Activated T-cell treated with anti-CD3 and anti-CD28 coated beads for 1 hour (primary cell): ENCODE data around the gene SERPINA6.
"Not testable (repeated sequence)": the region's sequence is repeated elsewhere in the genome, so short reads cannot be mapped to it uniquely, and the experiment has no call there.

Source experiments
- DNase-seq: peaks from one replicate; pipeline ENCODE4 v3.0.0-alpha.2; 2020; ENCODE audit warnings: low read depth

SERPINA6 gene

DNA sequence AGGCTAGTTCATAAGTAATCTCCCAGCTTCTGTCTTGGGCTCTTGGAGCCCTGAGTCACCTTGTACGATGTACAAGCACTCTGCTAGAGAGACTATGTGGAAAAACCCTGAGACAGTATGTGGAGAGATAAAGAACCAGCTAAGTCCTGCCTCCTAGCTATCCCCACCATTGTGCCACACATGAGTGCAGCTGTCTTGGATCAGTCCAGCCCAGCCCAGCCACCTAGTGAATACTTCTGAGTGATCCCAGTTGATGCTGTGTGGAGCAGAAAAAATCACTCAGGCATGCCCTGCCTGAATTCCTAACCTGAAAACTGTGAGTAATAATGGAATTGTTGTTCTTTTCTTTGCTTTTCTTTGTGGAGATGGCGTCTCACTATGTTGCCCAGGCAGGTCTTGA, 5.1 kb upstream of the SERPINA6 start:
- DNase-seq, result no peak

DNA sequence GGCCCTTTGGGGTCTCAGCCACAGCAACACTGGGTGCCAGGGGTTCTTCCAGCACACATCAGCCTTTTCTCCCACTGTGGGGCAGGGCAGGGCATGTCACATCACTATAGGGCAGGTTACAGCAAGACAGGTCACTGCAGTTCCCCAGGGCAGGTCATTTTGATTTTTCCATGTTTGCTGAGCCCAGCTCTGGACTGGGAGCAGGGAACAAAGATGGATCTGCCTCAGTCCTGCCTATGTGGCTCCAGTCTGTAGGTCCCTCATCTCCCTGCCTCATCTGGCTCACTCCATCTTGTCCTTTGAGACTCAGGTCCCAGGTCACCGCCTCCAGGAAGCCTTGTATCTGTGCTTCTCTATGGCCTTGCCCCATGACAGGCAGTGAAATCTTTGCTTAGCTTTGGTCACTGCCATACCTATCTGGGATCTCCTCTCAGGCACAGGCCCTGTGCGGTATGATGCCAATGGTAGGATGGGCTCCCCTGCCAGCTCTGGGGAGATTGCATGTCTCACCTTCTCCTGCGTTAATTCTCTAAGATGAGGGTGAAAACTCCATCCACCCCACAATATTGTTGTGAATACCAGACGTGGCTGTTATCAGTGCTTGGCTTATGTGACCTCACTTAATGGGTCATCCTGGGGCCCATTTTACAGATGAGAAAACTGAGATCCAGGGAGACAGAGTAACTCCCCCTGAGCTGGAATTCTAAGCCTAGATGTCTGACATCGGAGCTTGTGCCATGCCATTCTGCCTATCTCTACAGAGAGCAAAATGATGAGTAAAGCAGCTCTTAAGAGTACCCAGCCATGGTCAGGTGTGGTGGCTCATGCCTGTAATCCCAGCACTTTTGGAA, 1.5 kb downstream of the SERPINA6 start:
- DNase-seq, result no peak

DNA sequence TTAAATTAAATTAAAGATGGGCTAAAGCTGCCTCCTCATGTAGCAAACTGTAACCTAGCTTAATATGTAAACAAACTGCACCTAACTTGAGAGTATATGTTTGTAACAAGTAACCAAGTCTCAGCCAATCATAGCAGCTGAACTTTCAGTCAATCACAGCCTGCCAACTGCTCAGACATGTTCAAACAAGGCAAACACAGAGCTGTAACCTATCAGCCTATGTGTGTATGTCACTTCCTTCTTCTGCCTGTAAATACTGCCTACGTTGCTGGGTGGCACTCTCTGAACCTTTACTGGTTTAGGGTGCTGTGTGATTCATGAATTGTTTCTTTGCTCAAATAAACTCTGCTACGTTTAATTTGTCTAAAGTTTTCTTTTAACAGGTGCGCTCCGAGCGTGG, 2.9 kb downstream of the SERPINA6 start:
- no peak for DNase-seq

DNA sequence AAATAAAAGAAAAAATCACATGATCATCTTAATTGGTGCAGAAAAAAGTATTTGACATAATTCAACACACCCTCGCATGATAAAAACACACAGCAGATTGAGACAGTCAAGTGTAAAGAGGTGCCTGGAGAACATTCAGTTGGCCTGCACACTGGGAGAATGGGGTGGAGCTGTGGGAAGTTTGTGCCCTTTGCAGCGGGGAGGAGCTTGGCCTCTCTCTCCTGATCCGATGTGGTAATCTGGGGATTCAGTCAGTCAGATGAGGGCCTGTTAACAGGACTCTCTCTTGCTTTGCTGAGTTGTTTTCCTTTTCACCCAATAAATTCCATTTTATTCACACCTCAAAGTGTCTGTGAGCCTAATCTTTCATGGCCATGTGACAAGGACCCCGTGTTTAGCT, 5.9 kb downstream of the SERPINA6 start:
- no peak for DNase-seq

DNA sequence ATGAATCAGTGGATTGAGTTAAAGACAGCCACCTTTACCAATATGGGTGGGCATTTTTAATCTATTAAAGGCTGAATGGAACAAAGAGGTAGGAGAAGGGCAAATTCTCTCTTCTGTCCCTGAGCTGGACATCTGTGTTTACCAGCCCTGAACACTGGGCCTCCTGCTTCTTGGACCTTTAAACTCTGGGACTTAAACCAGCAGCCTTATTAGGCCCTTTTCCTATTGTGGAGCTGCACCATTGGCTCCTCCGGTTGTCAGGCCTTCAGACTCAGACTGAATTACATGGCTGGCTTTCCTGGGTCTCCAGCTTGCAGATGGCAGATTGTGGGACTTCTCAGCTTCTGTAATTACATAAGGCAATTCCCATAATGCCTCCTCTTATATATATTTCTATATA, 6.4 kb downstream of the SERPINA6 start:
- DNase-seq, result no peak

DNA sequence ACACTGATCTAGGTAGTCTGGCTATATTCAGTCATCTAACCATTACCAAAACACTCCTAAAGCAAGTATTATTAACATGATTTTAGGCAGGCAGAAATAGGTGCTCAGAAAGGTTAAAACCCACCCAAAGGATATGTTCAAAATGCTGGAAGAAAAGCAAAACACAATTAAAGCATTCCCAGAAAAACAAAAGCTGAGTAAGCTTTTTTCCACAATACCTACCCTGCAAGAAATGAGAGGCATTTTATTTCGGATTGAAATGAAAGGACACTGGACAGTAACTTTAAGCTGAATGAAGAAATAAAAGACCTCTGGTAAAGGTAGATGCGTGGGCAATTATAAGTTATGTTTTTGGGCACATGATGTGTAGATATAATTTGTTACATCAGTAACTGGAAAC, 8.2 kb downstream of the SERPINA6 start:
- no peak for DNase-seq

DNA sequence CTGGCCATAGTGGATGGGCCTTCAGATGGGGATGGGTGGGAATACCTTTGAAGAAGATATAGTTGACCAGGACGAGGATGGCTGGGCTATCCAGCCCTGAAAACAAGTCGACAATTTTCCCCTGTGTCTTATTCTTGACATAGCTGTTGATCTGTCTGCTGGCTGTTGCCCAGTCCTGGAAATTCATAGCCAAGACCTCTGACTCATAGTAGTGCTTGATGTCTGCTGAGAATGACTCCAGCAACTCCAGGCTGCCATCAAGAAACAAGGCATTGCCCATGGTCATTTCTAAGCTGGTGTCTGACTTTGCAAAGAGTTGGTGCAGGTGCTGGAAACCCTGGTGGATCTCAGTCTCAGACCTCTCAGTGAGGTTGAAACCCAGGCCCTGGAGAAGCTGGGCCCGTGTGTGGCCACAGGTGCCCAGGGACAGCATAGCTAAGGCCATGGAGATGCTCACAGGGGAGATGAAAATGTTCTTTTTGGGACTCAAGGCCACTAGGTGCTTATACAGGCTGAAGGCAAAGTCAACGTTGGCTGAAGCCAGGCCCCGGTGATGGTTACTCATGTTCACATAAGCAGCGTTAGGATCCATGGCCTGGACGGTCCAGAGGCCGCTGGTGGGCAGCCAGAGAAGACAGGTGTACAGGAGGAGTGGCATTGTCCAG, 9.0 kb downstream of the SERPINA6 start:
- DNase-seq, result no peak

DNA sequence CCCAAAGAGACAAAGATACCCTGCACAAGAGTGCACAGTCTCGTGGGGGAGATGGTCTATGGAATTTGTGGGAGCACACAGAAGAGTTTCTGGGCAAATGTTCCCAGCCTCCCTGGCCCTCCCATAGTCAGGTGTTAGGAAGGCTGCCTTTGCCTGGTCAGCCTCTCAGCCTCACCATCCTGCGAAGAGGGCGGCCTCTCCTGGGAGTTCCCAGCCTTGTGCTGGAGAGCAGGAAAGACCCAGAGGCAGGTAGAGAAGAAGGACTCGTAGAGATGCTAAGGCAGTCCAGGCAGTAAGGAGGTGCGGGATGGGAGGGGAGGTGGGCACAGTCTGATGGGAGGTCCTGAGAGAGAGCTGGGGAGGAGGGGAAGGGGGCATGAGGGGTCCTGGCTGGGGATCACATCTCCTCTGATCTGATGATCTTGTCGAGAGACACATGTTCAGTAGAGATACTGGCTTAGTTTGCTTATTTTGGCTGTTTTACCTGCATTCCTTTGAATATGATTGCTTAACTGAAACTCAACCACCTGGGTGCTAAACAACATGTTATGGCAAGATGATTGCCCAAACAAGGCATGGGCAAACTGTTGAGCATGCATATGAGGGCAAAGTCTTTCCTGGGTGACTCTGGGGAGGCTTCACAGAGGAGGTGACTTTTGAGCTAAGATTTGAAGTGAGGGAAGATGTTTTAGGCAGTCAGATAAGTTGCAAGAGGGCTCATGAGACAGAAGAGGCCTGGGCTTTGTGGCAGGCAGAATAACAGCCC, 10.5 kb downstream of the SERPINA6 start:
- no peak for DNase-seq

DNA sequence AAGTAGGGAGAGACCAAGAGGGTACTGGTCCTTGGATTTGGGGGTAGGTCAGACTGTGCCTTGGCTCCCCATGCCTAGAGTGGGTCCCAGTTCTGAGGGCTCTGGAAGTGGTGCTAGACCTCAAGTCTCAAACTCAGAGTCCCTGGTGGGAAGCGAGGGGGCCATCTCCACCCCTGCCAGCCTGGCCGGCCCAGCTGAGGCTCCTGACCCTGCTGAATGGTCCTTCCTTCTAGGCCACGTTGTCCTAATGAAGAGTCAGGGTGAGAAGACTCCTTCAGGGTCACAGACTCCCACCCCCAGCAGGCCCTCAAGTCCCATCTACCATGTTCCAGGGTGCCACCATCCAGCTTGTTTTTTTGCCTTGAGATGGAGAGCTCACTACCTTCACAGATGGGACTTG, 12.9 kb downstream of the SERPINA6 start:
- DNase-seq, result no peak

DNA sequence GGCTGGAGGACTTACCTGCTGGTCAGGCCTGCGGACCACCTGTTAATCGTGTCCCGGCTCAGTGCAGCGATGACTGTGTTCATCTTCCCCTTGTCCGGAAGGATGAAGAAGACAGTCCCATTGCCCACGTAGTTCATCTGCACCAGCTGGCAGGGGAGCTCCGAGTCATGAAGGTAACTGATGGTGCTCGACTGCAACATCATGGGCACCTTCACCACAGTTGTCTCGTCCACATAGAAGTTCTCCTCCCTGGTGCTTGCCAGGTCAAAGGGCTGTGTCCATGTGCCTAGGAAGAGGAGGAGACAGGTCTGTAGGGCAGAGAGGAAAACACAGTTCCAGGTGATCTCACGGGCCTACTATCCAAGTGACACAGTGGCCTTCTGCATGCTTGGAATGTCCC, 13.4 kb downstream of the SERPINA6 start:
- no peak for DNase-seq

DNA sequence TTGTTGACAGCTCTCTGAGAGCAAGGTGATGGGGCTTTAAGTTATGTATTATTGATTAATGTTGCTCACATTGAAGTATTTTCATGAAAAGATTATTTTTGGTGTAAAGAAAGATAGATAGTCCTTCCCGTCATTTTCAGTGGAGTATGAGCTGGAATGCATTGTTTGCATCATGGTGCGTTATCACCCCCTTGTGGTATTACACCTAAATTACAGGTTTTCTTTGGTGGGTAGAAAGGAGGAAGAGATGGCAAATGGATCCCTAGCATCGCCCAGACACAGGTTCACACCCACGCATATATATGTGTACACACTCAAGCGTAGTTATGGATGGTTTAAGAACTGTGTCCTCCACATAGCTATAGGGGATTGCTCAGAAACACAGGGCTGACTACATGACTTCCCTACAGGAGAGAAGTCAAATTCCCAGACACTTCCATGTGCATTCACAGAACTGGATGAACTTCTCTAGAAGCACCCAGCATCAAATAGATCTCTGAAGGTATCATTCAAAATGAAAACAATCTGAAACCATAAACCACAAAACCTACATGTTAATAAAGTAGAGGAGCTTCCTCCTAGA, 15.6 kb downstream of the SERPINA6 start:
- no peak for DNase-seq

DNA sequence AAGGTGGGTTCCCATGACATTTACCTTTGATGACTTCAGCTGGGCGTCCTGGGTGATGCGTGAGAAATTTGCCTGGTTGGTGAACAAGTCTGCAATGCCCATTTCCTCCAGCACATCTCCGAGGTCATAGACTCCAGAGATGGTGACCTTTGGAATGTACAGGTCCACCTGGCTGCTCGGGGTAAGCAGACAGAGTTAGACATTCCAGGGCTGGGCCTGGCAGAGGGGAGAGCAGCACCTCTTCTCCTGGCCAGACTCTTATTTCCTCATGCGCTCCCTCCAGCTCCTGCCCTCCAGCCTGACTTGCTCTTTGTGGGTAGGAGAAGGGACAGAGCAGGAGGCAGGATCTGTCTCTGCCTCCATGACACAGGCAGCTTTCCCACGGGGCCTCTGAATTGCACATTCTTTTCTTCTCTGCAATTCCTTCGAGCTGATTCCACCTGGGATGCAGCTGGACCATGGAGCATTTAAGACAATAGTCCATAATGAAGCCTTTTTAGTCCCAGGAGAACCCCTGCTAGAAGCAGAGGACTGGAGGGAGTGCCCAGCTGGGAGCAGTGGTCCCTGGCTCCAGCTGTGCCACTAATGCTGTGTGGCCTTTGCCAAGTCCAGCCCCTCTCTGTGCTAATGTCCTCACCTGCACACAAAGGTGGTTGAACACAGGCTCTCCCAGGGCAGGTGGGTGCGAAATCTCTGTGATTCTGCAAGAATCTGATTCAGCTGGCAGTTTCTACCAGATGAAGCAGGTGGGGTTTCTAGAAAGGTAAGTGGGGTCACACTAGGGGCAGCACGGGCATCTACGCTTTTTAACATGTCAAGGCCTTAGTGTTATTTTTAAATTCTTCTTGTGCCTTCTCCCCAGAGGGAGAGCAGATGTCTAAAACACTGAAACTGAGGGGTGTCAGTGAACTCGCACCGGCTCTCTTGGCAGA, 16.8 kb downstream of the SERPINA6 start:
- no peak for DNase-seq

DNA sequence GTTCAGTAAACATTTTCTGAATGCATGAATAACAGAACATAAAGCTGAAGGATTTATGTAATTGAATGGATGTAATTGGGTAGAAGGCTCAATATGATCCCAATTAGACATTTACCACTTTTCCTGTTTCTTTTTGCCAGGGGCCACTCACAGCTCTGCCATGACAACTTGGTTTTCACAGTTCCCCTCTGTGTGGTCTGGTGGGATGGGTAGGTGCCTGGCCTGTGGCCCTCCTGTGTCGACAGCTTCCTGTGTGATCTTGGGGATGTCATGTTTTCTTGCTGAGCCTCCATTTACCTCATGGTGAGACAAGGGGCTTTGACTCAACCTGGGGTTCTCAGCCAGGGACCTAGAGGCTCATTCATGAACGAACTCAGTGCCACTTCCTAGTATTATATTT, 17.5 kb downstream of the SERPINA6 start:
- DNase-seq, result no peak

DNA sequence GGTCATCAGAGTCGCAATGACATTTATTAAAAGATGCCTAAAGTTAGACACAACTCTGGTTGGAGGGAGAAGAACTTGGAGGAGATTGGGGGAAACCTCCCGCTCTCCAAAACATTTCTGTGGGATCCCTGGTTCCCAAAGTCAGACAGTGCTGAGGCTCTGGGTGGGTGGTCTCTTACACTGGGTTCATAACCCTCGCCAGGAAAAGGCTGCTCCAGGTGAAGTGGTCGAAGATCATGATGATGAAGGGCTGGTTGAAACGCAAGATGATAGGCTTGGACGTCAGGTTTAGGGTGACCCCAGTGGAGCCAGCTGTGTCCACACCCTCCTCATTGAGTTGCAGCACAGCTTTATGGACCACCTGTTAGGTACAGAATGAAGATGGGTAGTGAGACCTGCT, 18.9 kb downstream of the SERPINA6 start:
- no peak for DNase-seq

DNA sequence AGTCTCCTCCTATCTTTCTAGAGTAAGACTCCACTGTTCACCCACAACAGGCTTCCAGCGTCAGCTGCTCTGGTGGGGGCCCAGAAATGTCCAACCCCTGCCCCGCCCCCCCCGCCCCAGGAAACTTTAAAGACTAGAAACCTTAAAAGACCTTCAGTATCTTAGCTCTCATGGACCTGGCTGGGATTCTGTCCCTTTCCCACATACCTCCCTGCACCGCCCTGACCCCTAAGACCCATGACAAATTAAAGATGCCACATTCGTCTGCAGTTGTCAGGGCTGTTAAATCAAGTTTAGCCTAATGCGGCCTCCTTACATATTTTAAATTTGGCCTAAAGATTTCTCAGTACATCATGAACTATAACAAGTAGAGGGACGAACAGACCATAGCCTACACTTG, 20.0 kb downstream of the SERPINA6 start:
- DNase-seq, result no peak

DNA sequence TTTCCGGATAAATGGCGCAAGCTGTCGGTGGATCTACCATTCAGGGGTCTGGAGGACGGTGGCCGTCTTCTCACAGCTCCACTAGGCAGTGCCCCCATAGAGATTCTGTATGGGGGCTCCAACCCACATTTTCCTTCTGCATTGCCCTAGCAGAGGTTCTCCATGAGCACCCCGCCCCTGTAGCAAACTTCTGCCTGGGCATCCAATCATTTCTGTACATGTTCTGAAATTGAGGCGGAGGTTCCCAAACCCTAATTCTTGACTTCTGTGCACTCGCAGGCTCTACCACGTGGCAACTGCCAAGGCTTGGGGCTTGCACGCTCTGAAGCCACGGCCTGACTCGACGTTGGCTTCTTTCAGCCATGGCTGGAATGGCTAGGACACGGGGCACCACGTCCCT, 25.0 kb downstream of the SERPINA6 start:
- DNase-seq, result no peak

DNA sequence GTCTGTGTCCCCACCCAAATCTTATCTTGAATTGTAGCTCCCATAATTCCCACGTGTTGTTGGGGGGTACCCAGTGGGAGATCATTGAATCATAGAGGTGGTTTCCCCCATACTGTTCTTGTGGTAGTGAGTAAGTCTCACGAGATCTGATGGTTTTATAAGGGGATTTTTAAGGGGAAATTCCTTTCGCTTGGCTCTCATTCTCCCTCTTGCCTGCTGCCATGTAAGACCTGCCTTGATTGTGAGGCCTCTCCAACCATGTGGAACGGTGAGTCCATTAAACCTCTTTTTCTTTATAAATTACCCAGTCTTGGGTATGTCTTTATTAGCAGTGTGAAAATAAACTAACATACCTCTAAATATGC, 27.0 kb downstream of the SERPINA6 start:
- DNase-seq, result not testable (repeated sequence)

DNA sequence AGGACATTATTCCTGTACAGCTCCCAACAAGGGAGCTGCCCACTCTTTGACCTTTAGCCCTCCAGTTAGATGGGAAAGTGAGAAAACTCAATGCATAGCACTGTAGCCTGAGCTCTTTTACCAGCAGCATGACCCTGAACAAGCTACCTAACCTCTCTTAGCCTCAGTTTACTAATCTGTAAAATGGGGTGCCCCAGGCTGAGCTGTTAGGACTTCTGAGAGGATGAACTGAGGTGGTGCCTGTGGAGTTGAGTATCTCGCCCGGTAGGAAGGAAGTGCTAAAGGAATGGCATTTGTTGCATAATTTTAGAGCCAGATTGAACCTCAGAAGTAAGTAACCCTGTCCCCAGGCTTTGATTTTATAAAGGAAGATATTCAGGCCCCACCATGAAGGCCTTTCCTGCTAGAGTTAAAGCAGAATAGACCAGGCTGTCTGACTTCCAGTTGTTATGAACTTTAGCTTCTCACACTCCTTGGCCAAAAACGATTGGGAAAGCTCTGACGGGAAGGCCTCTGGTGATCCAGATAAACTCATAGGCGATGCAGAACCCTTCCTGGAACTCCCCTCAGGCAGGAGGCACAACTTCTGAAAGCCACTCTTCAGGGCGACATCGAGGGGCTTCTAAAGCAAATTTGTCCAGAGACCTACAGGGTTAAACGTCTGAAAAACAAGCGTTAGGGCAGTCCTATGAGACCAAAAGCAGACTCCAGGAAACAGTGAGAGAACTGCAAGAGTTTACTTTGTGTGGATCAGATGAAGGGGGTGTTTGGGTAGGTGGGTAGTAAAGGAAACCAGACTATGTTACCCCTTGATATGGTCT, 27.6 kb downstream of the SERPINA6 start:
- no peak for DNase-seq

DNA sequence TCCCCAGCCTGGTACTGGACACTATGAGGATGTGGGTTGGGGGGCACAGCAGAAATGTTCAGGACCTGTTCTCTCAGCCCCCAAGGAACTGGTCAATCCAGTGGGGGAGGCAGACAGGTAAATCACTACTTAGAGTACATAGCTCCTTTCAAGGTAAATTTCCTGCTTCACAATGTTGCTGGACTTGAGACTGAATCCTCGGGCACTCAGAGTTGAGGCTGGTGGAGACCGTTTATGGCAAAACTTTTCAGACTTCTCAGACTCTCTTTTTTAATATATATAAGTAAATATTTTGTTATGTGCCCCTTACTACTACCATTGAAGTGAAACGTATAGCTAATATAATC, 29.6 kb downstream of the SERPINA6 start:
- DNase-seq, result no peak

DNA sequence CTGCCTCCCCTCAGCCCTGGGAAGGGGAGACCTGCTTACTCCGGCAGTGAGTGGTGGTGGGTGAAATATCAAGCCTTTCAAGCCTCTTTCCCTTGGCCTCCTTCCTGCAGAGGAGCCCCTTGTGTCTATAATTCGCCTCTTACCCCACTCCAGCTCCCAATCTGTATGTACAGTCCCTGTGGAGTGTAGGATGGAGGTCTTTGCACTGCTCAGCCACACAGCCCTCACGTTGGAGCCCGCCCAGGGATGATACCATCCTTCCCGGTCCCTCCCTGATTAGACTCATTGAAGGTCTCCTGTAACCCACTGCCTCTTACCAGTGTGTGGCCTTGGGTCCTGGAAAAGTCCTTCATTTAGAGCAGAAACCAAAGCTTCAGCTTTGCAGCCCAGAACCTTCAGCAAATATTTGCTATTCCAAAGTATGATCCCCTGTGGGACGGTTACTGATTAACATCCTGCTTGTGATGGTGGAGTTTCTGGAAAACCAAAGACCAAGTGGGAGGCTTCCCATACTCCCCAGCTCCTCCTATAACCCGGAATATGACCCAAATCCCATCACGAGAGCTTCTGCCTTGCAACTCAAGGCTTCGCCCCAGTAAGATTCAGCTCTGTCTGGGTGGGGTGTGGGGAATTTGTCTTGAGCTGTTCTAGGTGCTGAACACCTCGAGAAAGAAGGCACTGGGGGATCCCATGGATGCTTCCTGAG, 30.1 kb downstream of the SERPINA6 start, which contains the start of gene SERPINA10:
Gene SERPINA10, minus strand, starts transcription at position 397 of the 706 bp plus-strand sequence. CDS start 2,675 bp downstream, outside the sequence.
- DNase-seq, result no peak
